IMR-90 (cell line): ENCODE measurements around the gene NME1. TPM values are rescaled to one million over a fixed set of nuclear protein-coding genes. Genes with fewer than 3 reads are reported as not detected.

ENCODE experiments used
- ATAC-seq: fragments of 200-7000 bp; cut with Tn5 transposase; 2 replicates; pipeline ENCODE4 v1.9.1; 2020; ENCODE audit warnings: low read depth, mild to moderate bottlenecking, moderate library complexity
- BruUV-seq: library from RNA; stranded (reverse); fragments of 400-500 nt; replicated peaks from 2 replicates; lab custom pipeline; 2021; lab: Mats Ljungman, UMichigan
- CTCF ChIA-PET: fragments of 300-600 bp; formaldehyde crosslinking; extraction: SDS; loops from one replicate; lab custom pipeline; 2021; ENCODE audit warnings: antibody characterized with exemption; lab: Yijun Ruan, JAX
- POLR2A ChIA-PET: fragments of 300-600 bp; sonication (Branson Sonifier 250); formaldehyde crosslinking; loops from one replicate; lab custom pipeline; 2022; ENCODE audit warnings: antibody characterized with exemption; ENCODE audit not compliant: unreplicated experiment; lab: Charles Lee
- DNase-seq: peaks from one replicate; pipeline ENCODE4 v3.0.0; 2013
- H2AFZ ChIP-seq: replicated peaks from 2 replicates; pipeline ENCODE3; 2013; ENCODE audit warnings: low read length, mild to moderate bottlenecking; ENCODE audit not compliant: poor library complexity
- H2AK5ac ChIP-seq: 2 replicates; pipeline ENCODE4 v1.6.1; 2013; ENCODE audit warnings: low read depth, low read length, inconsistent platforms
- H2AK9ac ChIP-seq: replicated peaks from 2 replicates; pipeline ENCODE3; 2013; ENCODE audit warnings: mild to moderate bottlenecking, low read depth, low read length, moderate library complexity; ENCODE audit not compliant: poor library complexity
- H2BK120ac ChIP-seq: 2 replicates; pipeline ENCODE4 v1.6.1; 2013; ENCODE audit warnings: low read depth, low read length, inconsistent platforms
- H2BK15ac ChIP-seq: 3 replicates; pipeline ENCODE4 v1.6.1; 2013; ENCODE audit warnings: low read depth, low read length, inconsistent platforms
- H2BK20ac ChIP-seq: 2 replicates; pipeline ENCODE4 v1.6.1; 2013; ENCODE audit warnings: low read depth, mild to moderate bottlenecking, inconsistent platforms, low read length, moderate library complexity
- H2BK5ac ChIP-seq: 2 replicates; pipeline ENCODE4 v1.6.1; 2013; ENCODE audit warnings: mild to moderate bottlenecking, low read depth, low read length, inconsistent platforms; ENCODE audit not compliant: poor library complexity, severe bottlenecking
- H3K14ac ChIP-seq: replicated peaks from 2 replicates; pipeline ENCODE4 v1.6.1; 2013; ENCODE audit warnings: low read depth, low read length, inconsistent platforms
- H3K18ac ChIP-seq: 2 replicates; pipeline ENCODE4 v1.6.1; 2013; ENCODE audit warnings: low read depth, low read length, control low read depth
- H3K23ac ChIP-seq: 2 replicates; pipeline ENCODE4 v1.6.1; 2013; ENCODE audit warnings: low read depth, low read length, inconsistent platforms
- H3K27ac ChIP-seq: 2 replicates; pipeline ENCODE4 v1.5.1; 2013; ENCODE audit warnings: mild to moderate bottlenecking, control low read depth, low read length; ENCODE audit not compliant: insufficient read depth
- H3K27me3 ChIP-seq: 2 replicates; pipeline ENCODE4 v1.6.1; 2013; ENCODE audit warnings: low read length; ENCODE audit not compliant: control insufficient read depth, insufficient read depth
- H3K36me3 ChIP-seq: 2 replicates; pipeline ENCODE4 v1.6.1; 2013; ENCODE audit warnings: low read length, mixed read lengths; ENCODE audit not compliant: control insufficient read depth, insufficient read depth
- H3K4ac ChIP-seq: 2 replicates; pipeline ENCODE4 v1.6.1; 2013; ENCODE audit warnings: low read depth, low read length, inconsistent platforms
- H3K4me1 ChIP-seq: 2 replicates; pipeline ENCODE4 v1.6.1; 2013; ENCODE audit warnings: low read length, mixed read lengths; ENCODE audit not compliant: control insufficient read depth, insufficient read depth
- H3K4me2 ChIP-seq: 2 replicates; pipeline ENCODE4 v1.6.1; 2013; ENCODE audit warnings: low read depth, mild to moderate bottlenecking, control low read depth, low read length, moderate library complexity
- H3K4me3 ChIP-seq: 2 replicates; pipeline ENCODE4 v1.5.1; 2013; ENCODE audit warnings: low read depth, mild to moderate bottlenecking, control low read depth, low read length, moderate library complexity; ENCODE audit not compliant: insufficient read depth
- H3K56ac ChIP-seq: 2 replicates; pipeline ENCODE4 v1.6.1; 2013; ENCODE audit warnings: low read length, inconsistent platforms; ENCODE audit not compliant: insufficient read depth; ENCODE audit errors: extremely low read depth
- H3K79me1 ChIP-seq, 2 experiments: 2 replicates each; pipeline ENCODE4 v1.6.1; 2013; ENCODE audit warnings: low read length in 2 of 2, inconsistent platforms in 1 of 2, low read depth in 1 of 2
- H3K9ac ChIP-seq: 2 replicates; pipeline ENCODE4 v1.6.1; 2013; ENCODE audit warnings: low read depth, low read length, control low read depth
- H3K9me1 ChIP-seq: 2 replicates; pipeline ENCODE4 v1.6.1; 2013; ENCODE audit warnings: low read length, inconsistent platforms; ENCODE audit not compliant: insufficient read depth
- H3K9me3 ChIP-seq: 2 replicates; pipeline ENCODE4 v1.6.1; 2013; ENCODE audit warnings: low read length; ENCODE audit not compliant: control insufficient read depth, insufficient read depth
- H4K20me1 ChIP-seq: 2 replicates; pipeline ENCODE4 v1.6.1; 2013; ENCODE audit warnings: low read length, inconsistent platforms; ENCODE audit not compliant: insufficient read depth
- H4K5ac ChIP-seq: 2 replicates; pipeline ENCODE4 v1.6.1; 2013; ENCODE audit warnings: mild to moderate bottlenecking, low read depth, low read length, control low read depth
- H4K8ac ChIP-seq, 2 experiments: 2 replicates each; pipeline ENCODE4 v1.6.1; 2013; ENCODE audit warnings: low read depth in 2 of 2, low read length in 2 of 2, control low read depth in 1 of 2, inconsistent platforms in 1 of 2
- H4K91ac ChIP-seq: 2 replicates; pipeline ENCODE4 v1.6.1; 2013; ENCODE audit warnings: low read depth, low read length, inconsistent platforms; ENCODE audit not compliant: insufficient read depth
- BHLHE40 ChIP-seq: fragments of 150-350 bp; IDR thresholded peaks from 2 replicates; pipeline ENCODE4 v1.6.1; 2016; ENCODE audit warnings: mild to moderate bottlenecking, low read depth, low read length
- CHD1 ChIP-seq: IDR thresholded peaks from 2 replicates; pipeline ENCODE4 v1.6.1; 2012; ENCODE audit warnings: low read depth, low read length, improper control_type of control experiment
- RCOR1 ChIP-seq: IDR thresholded peaks from 2 replicates; pipeline ENCODE4 v1.6.1; 2012; ENCODE audit warnings: mild to moderate bottlenecking, low read length, improper control_type of control experiment; ENCODE audit not compliant: insufficient replicate concordance
- RFX5 ChIP-seq: IDR thresholded peaks from 2 replicates; pipeline ENCODE4 v1.8.0; 2012; ENCODE audit warnings: low read depth, mild to moderate bottlenecking, low read length, moderate library complexity
- WGBS, 2 experiments: methylation state at CpG; one replicate each; pipeline versions ENCODE4 v1.1.5 to v1.1.7; 2013; ENCODE audit warnings: missing lambda C conversion rate in 2 of 2; ENCODE audit not compliant: insufficient read length in 1 of 2; ENCODE audit errors: extremely low coverage in 2 of 2; 5-methylcytosine and 5-hydroxymethylcytosine counted together
- dilution Hi-C: fragments of 300-500 bp; cut with HindIII; formaldehyde crosslinking; loops from one replicate; pipeline ENCODE4 v1.14.3; 2018; ENCODE audit warnings: low sequenced_read_pairs; ENCODE audit not compliant: unreplicated experiment
- in situ Hi-C: fragments of 300-500 bp; cut with MboI; formaldehyde crosslinking; loops from 3 replicates; pipeline ENCODE4 v1.14.3; 2019; ENCODE audit warnings: low sequenced_read_pairs, inconsistent platforms, mixed read lengths
- intact Hi-C: fragments of 100-400 bp; cut with micrococcal nuclease; formaldehyde crosslinking; loops from 2 replicates; pipeline ENCODE4 v1.10.0; 2022
- polyA plus RNA-seq, 3 experiments: library from polyadenylated mRNA; depleted of rRNA; stranded (reverse); fragments of >200 nt; gene quantifications; 2 replicates each; pipeline ENCODE4 v1.2.3, GENCODE V29; 2012; ENCODE audit warnings: low replicate concordance in 1 of 3
- total RNA-seq: library from RNA; depleted of rRNA; stranded (reverse); fragments of >200 nt; gene quantifications from 2 replicates; pipeline ENCODE4 v1.2.3, GENCODE V29; 2012
- TF ChIP-seq, protein P1 (sequence below): conservative IDR thresholded peaks from 2 replicates; pipeline ENCODE4 v1.5.1; 2012; ENCODE audit warnings: mild to moderate bottlenecking, low read depth, low read length, improper control_type of control experiment

The NME1 gene
- total and polyA plus RNA-seq, 2 of the 4 experiments (the other 2 are of a cell fraction): 311 to 312 TPM

DNA sequence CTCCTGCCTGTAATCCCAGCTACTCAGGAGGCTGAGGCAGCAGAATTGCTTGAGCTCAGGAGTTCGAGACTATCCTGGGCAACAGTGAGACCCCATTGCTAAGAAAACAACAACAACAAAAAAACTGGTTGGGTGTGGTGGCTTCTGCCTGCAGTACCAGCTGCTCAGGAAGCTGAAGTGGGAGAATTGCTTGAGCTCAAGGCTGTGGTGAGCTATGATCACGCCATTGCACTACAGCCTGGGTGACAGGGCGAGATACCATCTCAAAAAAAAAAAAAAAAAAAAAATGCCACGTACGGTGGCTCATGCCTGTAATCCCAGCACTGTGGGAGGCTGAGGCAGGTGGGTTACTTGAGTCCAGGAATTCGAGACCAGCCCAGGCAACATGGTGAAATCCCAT, 46.9 kb downstream of the NME1 start:
- TF ChIP-seq CHD1 (no peak), RFX5 (no peak), RCOR1 (no peak), BHLHE40 (no peak)
- TF ChIP-seq, protein P1, sequence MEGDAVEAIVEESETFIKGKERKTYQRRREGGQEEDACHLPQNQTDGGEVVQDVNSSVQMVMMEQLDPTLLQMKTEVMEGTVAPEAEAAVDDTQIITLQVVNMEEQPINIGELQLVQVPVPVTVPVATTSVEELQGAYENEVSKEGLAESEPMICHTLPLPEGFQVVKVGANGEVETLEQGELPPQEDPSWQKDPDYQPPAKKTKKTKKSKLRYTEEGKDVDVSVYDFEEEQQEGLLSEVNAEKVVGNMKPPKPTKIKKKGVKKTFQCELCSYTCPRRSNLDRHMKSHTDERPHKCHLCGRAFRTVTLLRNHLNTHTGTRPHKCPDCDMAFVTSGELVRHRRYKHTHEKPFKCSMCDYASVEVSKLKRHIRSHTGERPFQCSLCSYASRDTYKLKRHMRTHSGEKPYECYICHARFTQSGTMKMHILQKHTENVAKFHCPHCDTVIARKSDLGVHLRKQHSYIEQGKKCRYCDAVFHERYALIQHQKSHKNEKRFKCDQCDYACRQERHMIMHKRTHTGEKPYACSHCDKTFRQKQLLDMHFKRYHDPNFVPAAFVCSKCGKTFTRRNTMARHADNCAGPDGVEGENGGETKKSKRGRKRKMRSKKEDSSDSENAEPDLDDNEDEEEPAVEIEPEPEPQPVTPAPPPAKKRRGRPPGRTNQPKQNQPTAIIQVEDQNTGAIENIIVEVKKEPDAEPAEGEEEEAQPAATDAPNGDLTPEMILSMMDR: no peak
- in situ Hi-C loops: no loop called here
- Histone ChIP-seq H3K14ac (no peak overlapping the region), H3K79me1 (no peaks in the 10 kb centered on the region), H3K4me2 (no peak overlapping the region), H4K91ac (no peak overlapping the region), H3K27ac (no peak overlapping the region), H4K5ac (no peak overlapping the region), H2AFZ (no peak overlapping the region), H3K9me3 (no peaks in the 10 kb centered on the region), H3K27me3 (no peaks in the 10 kb centered on the region), H3K56ac (no peak overlapping the region), H3K23ac (no peak overlapping the region), H3K4ac (no peak overlapping the region), H3K4me3 (no peak overlapping the region), H3K9ac (no peak overlapping the region), H2BK120ac (no peak overlapping the region), H4K8ac (no peak overlapping the region), H2BK20ac (no peak overlapping the region), H2AK5ac (no peak overlapping the region), H2BK5ac (no peak overlapping the region), H2BK15ac (no peak overlapping the region), H3K18ac (no peak overlapping the region), H4K20me1 (no peaks in the 10 kb centered on the region), H3K36me3 (peaks cover 35% of the 10 kb centered on the region), H2AK9ac (no peak overlapping the region), H3K9me1 (peaks cover 3% of the 10 kb centered on the region; the same call in 1 of the 2 replicates), H3K4me1 (no peaks in the 10 kb centered on the region)
- ChIA-PET POLR2A (no interaction called here), CTCF (interaction anchor here (0.7 kb wide), 1 partner anchor 58 kb away, joined by 3 read pairs; no protein-coding TSS in a partner anchor)
- BruUV-seq: no TSS peak
- intact Hi-C loops: no loop called here
- no CpG with 5 or more reads among the region's 6 CpGs for WGBS, 2 experiments
- DNase-seq (no peak), ATAC-seq (no peak)
- dilution Hi-C loops: no loop called here
